Stomach (tissue), 4 donors: ENCODE measurements around the gene RAD54L.

Experiments
- CTCF ChIP-seq, 7 experiments: fragments of 450-650 bp in 4 of 7; fragments of 200-600 bp in 3 of 7; sonication (generic) in 3 of 7; IDR thresholded peaks; one replicate each; pipeline ENCODE4 v1.5.1; 2016 to 2019; ENCODE audit warnings: antibody characterized with exemption in 7 of 7, control low read depth in 2 of 7, mild to moderate bottlenecking in 1 of 7
- EP300 ChIP-seq: sonication (generic); formaldehyde crosslinking; IDR thresholded peaks from one replicate; pipeline ENCODE4 v1.6.1; 2017; ENCODE audit warnings: antibody characterized with exemption
- POLR2A ChIP-seq, 4 donors: fragments of 450-650 bp; IDR thresholded peaks; one replicate each; pipeline ENCODE4 v1.6.1; 2016; ENCODE audit warnings: antibody characterized with exemption in 4 of 4, control low read depth in 2 of 4, mild to moderate bottlenecking in 1 of 4, moderate library complexity in 1 of 4
- POLR2AphosphoS5 ChIP-seq, 3 donors: sonication (generic); formaldehyde crosslinking; IDR thresholded peaks; one replicate each; pipeline ENCODE4 v1.6.1; 2016; ENCODE audit warnings: antibody characterized with exemption in 3 of 3

GRCh38 chr1:46262508-46262907, 14.9 kb downstream of the RAD54L start:
- TF ChIP-seq EP300: no peak
- TF ChIP-seq CTCF (IDR thresholded peaks at IDR 0.05): no peak
- no peak for TF ChIP-seq POLR2A (IDR thresholded peaks at IDR 0.05)
- TF ChIP-seq POLR2AphosphoS5 (IDR thresholded peaks at IDR 0.05): no peak
